GM12878 (cell line): Measurements from ENCODE around the gene PHACTR3. TPM values are rescaled to one million over a fixed set of nuclear protein-coding genes. Genes with fewer than 3 reads are reported as not detected.
A peak's percentile ranks its signal among the peaks of the same experiment; 100 is the strongest.

Experiments
- ATAC-seq: fragments of 200-7000 bp; cut with Tn5 transposase; 3 replicates; pipeline ENCODE4 v1.9.1; 2020; ENCODE audit warnings: mild to moderate bottlenecking, moderate library complexity
- BruUV-seq: library from RNA; stranded (reverse); fragments of 400-500 nt; replicated peaks from 2 replicates; lab custom pipeline; 2021; lab: Mats Ljungman, UMichigan
- CTCF ChIA-PET: fragments of 300-600 bp; sonication (Branson Sonifier 250); formaldehyde crosslinking; extraction: SDS; loops from one replicate; lab custom pipeline; 2021; ENCODE audit warnings: inconsistent platforms; lab: Yijun Ruan, JAX
- POLR2A ChIA-PET: fragments of 350-600 bp; formaldehyde crosslinking; extraction: SDS; loops from one replicate; lab custom pipeline; 2021; ENCODE audit warnings: inconsistent platforms; lab: Charles Lee
- RAD21 ChIA-PET: fragments of 300-600 bp; sonication (Branson Sonifier 250); formaldehyde crosslinking; loops from one replicate; lab custom pipeline; 2023; ENCODE audit warnings: antibody characterized with exemption; ENCODE audit not compliant: unreplicated experiment; lab: Charles Lee
- SMC1A ChIA-PET: fragments of 300-600 bp; sonication (Branson Sonifier 250); formaldehyde crosslinking; loops from one replicate; lab custom pipeline; 2023; ENCODE audit not compliant: unreplicated experiment, uncharacterized antibody; lab: Charles Lee
- DNase-seq: peaks from one replicate; pipeline ENCODE4 v3.0.0-alpha.2; 2011; ENCODE audit warnings: low read depth, low spot score
- FAIRE-seq: peaks from 3 replicates; lab custom pipeline; 2011; peaks lifted over from hg19 to GRCh38; lab: Jason Lieb, UNC
- H2AFZ ChIP-seq: 2 replicates; pipeline ENCODE4 v1.6.0; 2011; ENCODE audit warnings: low read depth, low read length, control low read depth; ENCODE audit not compliant: control insufficient read depth
- H3K27ac ChIP-seq: 2 replicates; pipeline ENCODE4 v1.5.1; 2011; ENCODE audit warnings: control low read depth; ENCODE audit not compliant: control insufficient read depth, insufficient read depth
- H3K27me3 ChIP-seq, 2 experiments: replicated peaks in 1 of 2; 2 replicates each; pipeline versions ENCODE4 v1.6.0 to v1.6.1; 2011; ENCODE audit warnings: low read length in 1 of 2; ENCODE audit not compliant: control insufficient read depth in 2 of 2, insufficient read depth in 2 of 2
- H3K36me3 ChIP-seq, 2 experiments: 2 replicates each; pipeline ENCODE4 v1.5.1; 2011; ENCODE audit warnings: low read length in 1 of 2; ENCODE audit not compliant: control insufficient read depth in 2 of 2, insufficient read depth in 2 of 2
- H3K4me1 ChIP-seq: 2 replicates; pipeline ENCODE4 v1.6.1; 2011; ENCODE audit warnings: mild to moderate bottlenecking, low read length, moderate library complexity, mixed read lengths; ENCODE audit not compliant: control insufficient read depth, insufficient read depth
- H3K4me2 ChIP-seq: 2 replicates; pipeline ENCODE4 v1.6.0; 2011; ENCODE audit warnings: control low read depth; ENCODE audit not compliant: control insufficient read depth, insufficient read depth
- H3K4me3 ChIP-seq: fragments of 200-600 bp; sonication (generic); 2 replicates; pipeline ENCODE4 v1.5.1; 2016
- H3K79me2 ChIP-seq: 2 replicates; pipeline ENCODE4 v1.6.0; 2011; ENCODE audit warnings: low read length; ENCODE audit not compliant: control insufficient read depth, insufficient read depth
- H3K9ac ChIP-seq: 2 replicates; pipeline ENCODE4 v1.8.0; 2011; ENCODE audit warnings: low read length, control low read depth, mixed read lengths; ENCODE audit not compliant: control insufficient read depth, insufficient read depth
- H3K9me3 ChIP-seq: replicated peaks from 3 replicates; pipeline ENCODE4 v1.5.1; 2011; ENCODE audit warnings: mild to moderate bottlenecking, low read length; ENCODE audit not compliant: control insufficient read depth, insufficient read depth
- H4K20me1 ChIP-seq: 2 replicates; pipeline ENCODE4 v1.6.0; 2011; ENCODE audit not compliant: control insufficient read depth, insufficient read depth
- BCL11A ChIP-seq: IDR thresholded peaks from 2 replicates; pipeline ENCODE4 v1.6.1; 2011; ENCODE audit warnings: low read depth, low read length
- ESRRA ChIP-seq: IDR thresholded peaks from 2 replicates; pipeline ENCODE4 v1.6.1; 2012; ENCODE audit warnings: mild to moderate bottlenecking, low read length, improper control_type of control experiment
- IKZF1 ChIP-seq: fragments of 450-650 bp; conservative IDR thresholded peaks from 2 replicates; pipeline ENCODE4 v1.6.1; 2017; ENCODE audit warnings: antibody characterized with exemption, mild to moderate bottlenecking
- IKZF2 ChIP-seq, 2 experiments: fragments of 450-650 bp; IDR thresholded peaks; 2 replicates each; pipeline ENCODE4 v1.6.1; 2017; ENCODE audit warnings: mild to moderate bottlenecking in 2 of 2, moderate library complexity in 2 of 2
- MTA2 ChIP-seq: fragments of 450-650 bp; IDR thresholded peaks from 2 replicates; pipeline ENCODE4 v1.6.1; 2016; ENCODE audit warnings: low read depth, mild to moderate bottlenecking, moderate library complexity
- MTA3 ChIP-seq: IDR thresholded peaks from 2 replicates; pipeline ENCODE4 v1.6.1; 2012; ENCODE audit warnings: low read length, inconsistent platforms, borderline replicate concordance
- SMAD5 ChIP-seq: IDR thresholded peaks from 2 replicates; pipeline ENCODE4 v1.6.1; 2016; ENCODE audit warnings: antibody characterized with exemption, low read depth
- ZNF687 ChIP-seq: fragments of 450-650 bp; IDR thresholded peaks from 2 replicates; pipeline ENCODE4 v1.6.1; 2017; ENCODE audit warnings: mild to moderate bottlenecking, moderate library complexity
- WGBS: methylation state at CpG from one replicate; pipeline ENCODE4 v1.1.6; 2016; ENCODE audit warnings: low lambda C conversion rate; ENCODE audit not compliant: insufficient replicate concordance, insufficient coverage; ENCODE audit errors: missing lambda C conversion rate; 5-methylcytosine and 5-hydroxymethylcytosine counted together
- in situ Hi-C: fragments of 300-500 bp; cut with MboI; formaldehyde crosslinking; loops from 9 replicates; pipeline ENCODE4 v1.14.3; 2018; ENCODE audit warnings: mixed read lengths
- intact Hi-C: fragments of 100-400 bp; cut with micrococcal nuclease; formaldehyde crosslinking; loops from one replicate; pipeline ENCODE4 v1.14.2; 2022; ENCODE audit not compliant: unreplicated experiment
- polyA plus RNA-seq, 11 experiments: library from polyadenylated mRNA; depleted of rRNA in 4 of 11; unstranded in 6 of 11; stranded (reverse) in 5 of 11; fragments of >200 nt; fragmentation: Nextera tagmentation in 4 of 11; fragmentation: Illumina TruSeq in 1 of 11; extraction: Ambion mirVana in 4 of 11; extraction: Trizol in 1 of 11; gene quantifications; 1 replicate in 1 of 11; 2 replicates in 10 of 11; pipeline versions ENCODE4 v1.2.1 to v1.2.3, GENCODE V29; 2011 to 2016; ENCODE audit warnings: inconsistent platforms in 2 of 11, missing spikeins in 2 of 11, low read depth in 1 of 11
- total RNA-seq, 4 experiments: library from RNA; depleted of rRNA in 3 of 4; stranded (reverse); fragments of >200 nt in 3 of 4; fragmentation: Illumina TruSeq in 1 of 4; extraction: Trizol in 1 of 4; gene quantifications; 2 replicates each; pipeline versions ENCODE4 v1.2.1 to v1.2.3, GENCODE V29; 2013 to 2021
- TF ChIP-seq, protein P1 (sequence below): fragments of 150-350 bp; IDR thresholded peaks from 2 replicates; pipeline ENCODE4 v1.6.1; 2014; ENCODE audit warnings: mild to moderate bottlenecking, low read depth, low read length
- TF ChIP-seq, protein P2 (sequence below): fragments of 450-650 bp; IDR thresholded peaks from 2 replicates; pipeline ENCODE4 v1.6.1; 2018; ENCODE audit warnings: borderline replicate concordance, mild to moderate bottlenecking; ENCODE audit not compliant: partially characterized antibody
- TF ChIP-seq, protein P3 (sequence below): fragments of 450-650 bp; IDR thresholded peaks from 2 replicates; pipeline ENCODE4 v1.6.1; 2014; ENCODE audit warnings: mild to moderate bottlenecking

PHACTR3 gene
- total and polyA plus RNA-seq, 10 of the 15 experiments (the other 5 are each of a cell fraction or from before 2014, with no cell fraction given) = 0.17 to 2.7 (median 0.27) TPM; not detected in 1

DNA sequence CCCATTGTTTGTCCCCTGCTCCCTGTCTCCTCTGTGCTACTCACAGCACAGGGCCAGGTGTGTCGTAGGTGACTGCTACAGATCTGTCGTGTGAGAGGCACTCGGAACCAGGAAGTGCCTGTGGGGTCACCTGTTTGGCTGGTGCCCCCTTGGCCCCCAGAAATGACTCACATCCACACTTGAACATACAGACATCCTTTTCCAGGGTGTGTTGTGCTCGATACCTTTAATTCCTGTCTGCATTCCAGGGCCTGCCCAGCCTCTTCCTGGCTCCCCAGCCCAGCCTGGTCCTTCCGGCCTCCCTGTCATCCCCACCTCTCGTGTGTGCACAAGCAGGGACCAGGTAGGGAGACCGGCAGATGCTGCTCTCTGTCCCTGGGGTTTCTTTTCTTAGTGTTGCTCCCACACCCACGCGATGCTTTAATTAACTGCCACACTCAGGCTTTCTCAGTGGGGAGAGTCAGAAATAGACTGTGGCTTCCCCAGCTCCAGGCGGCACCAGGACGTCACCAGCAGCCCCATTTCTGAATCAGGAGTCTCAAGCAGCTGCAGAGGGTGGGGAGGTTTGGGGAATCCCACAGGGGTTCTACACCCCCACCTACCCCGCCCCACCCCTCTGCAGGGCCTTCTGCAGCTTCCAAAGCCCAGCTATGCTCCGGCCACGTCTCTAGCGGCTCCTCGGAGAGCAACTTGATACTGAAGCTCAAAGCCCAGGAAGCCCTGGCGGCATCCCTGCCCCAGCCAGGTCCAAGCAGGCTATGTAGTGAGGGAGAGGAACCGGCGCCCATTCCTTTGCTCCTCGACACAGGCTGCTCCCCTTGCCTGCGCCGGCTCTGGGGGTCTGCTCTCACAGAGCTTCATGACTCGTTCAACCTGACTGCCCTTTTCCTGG lies 226.9 kb downstream of the PHACTR3 start:
- ChIA-PET RAD21 (interaction anchor here (1.2 kb wide), 1 partner anchor 48 kb away, joined by 3 read pairs; no protein-coding TSS in a partner anchor), CTCF (interaction anchor here (1.4 kb wide), 1 partner anchor 103 kb away, joined by 3 read pairs; no protein-coding TSS in a partner anchor), POLR2A (interaction anchor here (1.0 kb wide), 1 partner anchor 9 kb away, joined by 3 read pairs; no protein-coding TSS in a partner anchor), SMC1A (interaction anchor here (0.9 to 2.0 kb wide), 2 partner anchors 48 to 115 kb away, joined by 3 to 6 read pairs; no protein-coding TSS in a partner anchor)
- intact Hi-C loops (no loop called here), in situ Hi-C loops (no loop called here)
- Histone ChIP-seq H4K20me1 (no peaks in the 10 kb centered on the region), H2AFZ (no peak overlapping the region), H3K79me2 (no peaks in the 10 kb centered on the region), H3K4me2 (no peak overlapping the region; the same call in 1 of the 2 replicates), H3K27me3 (peaks cover 0 to 2% of the 10 kb centered on the region in 2 experiments; a peak in 2 of 4 replicates), H3K4me3 (no peak overlapping the region), H3K36me3 (no peaks in the 10 kb centered on the region), H3K27ac (no peak overlapping the region), H3K9me3 (no peaks in the 10 kb centered on the region), H3K9ac (no peak overlapping the region), H3K4me1 (peaks cover 11% of the 10 kb centered on the region)
- BruUV-seq = no TSS peak
- DNase-seq (peak; percentile 8), ATAC-seq (peak; percentile 54), FAIRE-seq (no peak)
- WGBS = 43% methylated on average over 22 of the region's 23 CpGs
- TF ChIP-seq IKZF1 (peak; percentile 74), MTA2 (peak; percentile 64), ESRRA (no peak), SMAD5 (no peak), MTA3 (no peak), IKZF2 (IDR thresholded peaks at IDR 0.05) (peak; percentile 51 to 58; a peak in 2 of 4 replicates), BCL11A (peak; percentile 85), ZNF687 (no peak)
- TF ChIP-seq, protein P1, sequence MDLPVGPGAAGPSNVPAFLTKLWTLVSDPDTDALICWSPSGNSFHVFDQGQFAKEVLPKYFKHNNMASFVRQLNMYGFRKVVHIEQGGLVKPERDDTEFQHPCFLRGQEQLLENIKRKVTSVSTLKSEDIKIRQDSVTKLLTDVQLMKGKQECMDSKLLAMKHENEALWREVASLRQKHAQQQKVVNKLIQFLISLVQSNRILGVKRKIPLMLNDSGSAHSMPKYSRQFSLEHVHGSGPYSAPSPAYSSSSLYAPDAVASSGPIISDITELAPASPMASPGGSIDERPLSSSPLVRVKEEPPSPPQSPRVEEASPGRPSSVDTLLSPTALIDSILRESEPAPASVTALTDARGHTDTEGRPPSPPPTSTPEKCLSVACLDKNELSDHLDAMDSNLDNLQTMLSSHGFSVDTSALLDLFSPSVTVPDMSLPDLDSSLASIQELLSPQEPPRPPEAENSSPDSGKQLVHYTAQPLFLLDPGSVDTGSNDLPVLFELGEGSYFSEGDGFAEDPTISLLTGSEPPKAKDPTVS = no peak
- TF ChIP-seq, protein P2, sequence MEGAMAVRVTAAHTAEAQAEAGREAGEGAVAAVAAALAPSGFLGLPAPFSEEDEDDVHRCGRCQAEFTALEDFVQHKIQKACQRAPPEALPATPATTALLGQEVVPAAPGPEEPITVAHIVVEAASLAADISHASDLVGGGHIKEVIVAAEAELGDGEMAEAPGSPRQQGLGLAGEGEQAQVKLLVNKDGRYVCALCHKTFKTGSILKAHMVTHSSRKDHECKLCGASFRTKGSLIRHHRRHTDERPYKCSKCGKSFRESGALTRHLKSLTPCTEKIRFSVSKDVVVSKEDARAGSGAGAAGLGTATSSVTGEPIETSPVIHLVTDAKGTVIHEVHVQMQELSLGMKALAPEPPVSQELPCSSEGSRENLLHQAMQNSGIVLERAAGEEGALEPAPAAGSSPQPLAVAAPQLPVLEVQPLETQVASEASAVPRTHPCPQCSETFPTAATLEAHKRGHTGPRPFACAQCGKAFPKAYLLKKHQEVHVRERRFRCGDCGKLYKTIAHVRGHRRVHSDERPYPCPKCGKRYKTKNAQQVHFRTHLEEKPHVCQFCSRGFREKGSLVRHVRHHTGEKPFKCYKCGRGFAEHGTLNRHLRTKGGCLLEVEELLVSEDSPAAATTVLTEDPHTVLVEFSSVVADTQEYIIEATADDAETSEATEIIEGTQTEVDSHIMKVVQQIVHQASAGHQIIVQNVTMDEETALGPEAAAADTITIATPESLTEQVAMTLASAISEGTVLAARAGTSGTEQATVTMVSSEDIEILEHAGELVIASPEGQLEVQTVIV = peak; percentile 12
- TF ChIP-seq, protein P3, sequence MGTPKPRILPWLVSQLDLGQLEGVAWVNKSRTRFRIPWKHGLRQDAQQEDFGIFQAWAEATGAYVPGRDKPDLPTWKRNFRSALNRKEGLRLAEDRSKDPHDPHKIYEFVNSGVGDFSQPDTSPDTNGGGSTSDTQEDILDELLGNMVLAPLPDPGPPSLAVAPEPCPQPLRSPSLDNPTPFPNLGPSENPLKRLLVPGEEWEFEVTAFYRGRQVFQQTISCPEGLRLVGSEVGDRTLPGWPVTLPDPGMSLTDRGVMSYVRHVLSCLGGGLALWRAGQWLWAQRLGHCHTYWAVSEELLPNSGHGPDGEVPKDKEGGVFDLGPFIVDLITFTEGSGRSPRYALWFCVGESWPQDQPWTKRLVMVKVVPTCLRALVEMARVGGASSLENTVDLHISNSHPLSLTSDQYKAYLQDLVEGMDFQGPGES = no peak
